Ammon's horn (tissue), 1 donor: Measurements from ENCODE around the gene SEPTIN1.
"Not testable (repeated sequence)": the region's sequence is repeated elsewhere in the genome, so short reads cannot be mapped to it uniquely, and the experiment has no call there.

Experiments
- DNase-seq: peaks from one replicate; pipeline ENCODE4 v3.0.0-alpha.2; 2016; ENCODE audit warnings: low spot score

The SEPTIN1 gene

DNA sequence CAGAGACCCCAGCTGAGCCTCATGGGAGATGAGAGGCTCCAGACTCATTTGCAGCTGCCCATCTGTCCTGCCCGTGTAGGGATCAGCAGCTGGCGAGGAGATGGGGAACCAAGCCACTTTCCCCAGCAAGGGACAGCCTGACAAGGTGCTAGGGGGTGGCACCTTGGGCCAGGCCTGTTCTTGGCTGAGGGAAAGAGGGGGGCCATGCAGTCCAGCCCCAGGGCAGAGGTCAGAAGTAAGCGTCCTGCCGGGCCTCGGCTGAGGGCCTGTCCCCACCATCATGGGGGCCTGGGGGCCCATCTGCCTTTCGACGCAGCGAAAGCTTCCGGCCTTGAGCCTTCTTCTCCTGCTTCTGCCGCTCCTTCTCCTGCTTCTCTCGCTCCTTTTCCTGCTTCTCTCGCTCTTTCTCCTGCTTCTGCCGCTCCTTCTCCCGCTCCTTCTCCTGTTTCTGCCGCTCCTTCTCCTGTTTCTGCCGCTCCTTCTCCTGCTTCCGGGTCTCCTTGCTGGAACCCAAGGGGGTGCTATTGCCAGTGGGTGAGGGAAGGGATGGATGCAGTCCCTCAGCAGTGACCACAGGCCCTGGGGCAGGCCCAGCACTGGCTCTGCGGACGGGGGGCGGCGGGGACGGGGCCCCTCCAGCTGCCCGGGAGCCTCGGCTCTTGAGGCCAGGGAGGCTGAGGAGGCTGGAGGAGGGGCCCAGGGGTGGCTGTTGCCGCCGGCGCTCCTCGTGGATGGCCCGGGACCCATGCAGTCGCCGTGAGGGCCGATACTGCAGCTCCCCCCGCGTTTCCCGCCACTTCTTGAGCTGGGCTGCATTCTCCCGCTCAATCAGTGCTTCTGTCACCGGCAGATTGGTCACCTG is 24.4 kb downstream of the SEPTIN1 start:
- no peak for DNase-seq

DNA sequence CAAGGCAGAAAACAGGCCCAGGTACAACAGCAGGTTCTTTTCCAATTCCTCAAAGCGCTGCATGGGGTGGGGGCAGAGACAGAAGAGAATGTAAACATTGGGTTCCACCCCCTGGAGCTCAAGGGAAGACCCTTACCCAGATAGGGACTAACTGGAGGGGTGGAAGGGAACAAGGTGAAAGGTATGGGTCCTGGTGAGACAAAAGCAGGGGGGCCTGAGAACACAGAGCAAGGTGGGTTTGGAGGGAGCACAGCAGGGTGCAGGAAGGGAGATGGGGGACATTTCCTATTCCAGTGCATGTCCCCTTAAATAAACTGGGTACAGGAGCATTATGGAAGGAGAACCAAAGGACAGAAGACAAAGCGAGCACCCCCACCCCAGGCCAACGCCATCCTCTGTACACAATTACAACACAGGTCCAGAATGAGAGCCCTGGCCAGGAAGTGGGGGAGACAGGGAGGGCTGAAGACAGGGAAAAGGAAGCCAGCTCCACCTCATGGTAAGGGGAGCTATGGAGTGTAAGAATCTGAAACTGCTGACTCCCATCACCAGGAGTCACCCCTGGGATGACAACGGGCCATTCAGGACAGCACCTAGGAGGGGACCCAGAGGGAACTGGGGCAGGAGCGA is 25.2 kb downstream of the SEPTIN1 start:
- no peak for DNase-seq

DNA sequence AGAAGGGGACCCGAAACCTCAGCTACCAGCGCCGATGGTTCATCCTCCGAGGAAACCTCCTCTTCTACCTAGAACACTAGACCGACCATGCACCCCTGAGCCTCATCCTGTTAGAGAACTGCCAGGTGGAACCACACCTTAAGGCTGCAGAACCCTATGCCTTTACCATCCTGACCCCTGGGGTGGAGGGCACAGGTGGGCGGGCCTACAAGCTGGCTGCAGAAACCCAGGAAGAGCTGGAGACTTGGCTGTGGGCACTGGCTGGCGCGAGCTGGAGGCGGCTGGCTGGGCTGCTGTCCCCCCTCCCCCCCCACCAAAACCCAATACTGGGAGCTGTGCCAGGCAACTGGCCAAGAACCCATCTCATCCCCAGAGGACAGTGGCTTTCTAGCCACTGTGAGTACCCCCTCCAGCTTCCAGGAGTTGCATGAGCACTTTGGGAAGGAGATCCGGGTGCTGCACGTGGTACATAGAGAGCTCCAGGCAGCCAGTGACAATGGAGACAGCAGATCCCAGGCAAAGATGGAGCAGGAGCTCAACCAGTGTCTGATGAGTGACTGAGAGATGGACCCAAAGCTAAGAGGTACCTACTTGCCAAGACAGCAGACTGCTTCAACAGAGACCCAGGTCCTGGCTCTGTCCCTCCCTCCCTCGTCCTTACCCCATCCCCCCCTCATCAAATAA is 25.8 kb downstream of the SEPTIN1 start:
- peak; percentile 50 for DNase-seq

DNA sequence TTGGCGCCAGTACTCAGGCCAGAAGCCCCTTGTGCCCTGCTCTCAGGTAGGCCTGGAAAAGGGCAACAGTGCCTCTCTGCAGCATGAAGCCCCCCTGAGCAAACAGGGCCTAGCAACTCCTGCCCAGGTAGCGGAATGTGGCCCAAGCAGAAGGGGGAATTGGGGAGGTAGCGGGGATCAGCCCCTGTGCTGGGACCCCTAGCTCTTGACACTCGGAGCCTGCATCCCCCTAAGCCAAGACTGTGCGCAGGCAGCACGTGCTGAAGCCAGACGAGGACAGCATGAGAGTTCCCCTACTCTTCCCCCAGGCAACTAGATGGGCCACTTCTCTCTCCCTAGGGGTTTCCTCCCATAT is 26.4 kb downstream of the SEPTIN1 start:
- DNase-seq, result no peak

DNA sequence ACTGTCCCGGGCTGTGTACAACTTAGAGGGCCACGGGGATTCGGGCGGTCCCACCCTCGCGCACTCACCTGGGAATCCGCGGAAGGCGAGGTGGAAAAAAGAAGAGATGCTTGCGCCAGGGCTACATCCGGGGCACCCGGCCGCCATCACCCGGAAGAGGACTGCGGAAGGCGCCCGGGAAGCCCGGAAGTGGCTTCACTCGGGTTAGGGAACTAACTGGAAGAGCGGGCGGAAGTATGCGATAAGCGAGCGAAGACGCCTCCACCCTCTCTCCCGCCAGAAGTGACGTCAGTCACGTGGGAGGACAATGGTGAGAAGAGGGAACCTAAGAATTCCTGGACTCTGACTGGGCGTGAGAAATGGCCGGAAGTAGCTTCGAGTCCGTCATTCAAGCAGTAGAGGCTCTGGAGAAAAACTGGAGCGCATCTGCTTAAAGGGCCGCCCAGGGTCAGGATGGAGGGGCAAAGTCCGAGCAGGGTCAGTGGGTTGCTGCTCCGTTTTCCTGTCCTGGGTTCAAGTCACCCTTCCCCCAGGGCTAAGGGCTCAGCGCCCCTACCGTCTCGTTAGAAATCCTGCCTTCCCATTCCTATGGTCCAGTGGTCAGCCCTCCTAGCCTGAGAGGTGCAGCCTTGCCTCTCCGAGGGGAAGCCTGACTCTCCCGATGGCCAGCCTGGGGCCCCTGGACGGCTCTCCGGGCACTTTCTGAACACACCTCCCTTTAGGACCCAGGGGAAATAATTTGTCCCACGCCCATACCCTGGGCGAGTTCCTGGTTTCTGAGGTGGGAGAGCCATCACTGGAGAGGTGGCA is 27.0 kb downstream of the SEPTIN1 start, which contains the start of gene CD2BP2:
CD2BP2 (minus strand) TSS at position 165 of the 810 bp plus-strand sequence. CDS start 627 bp downstream, outside the sequence.
- peak; percentile 99 for DNase-seq

DNA sequence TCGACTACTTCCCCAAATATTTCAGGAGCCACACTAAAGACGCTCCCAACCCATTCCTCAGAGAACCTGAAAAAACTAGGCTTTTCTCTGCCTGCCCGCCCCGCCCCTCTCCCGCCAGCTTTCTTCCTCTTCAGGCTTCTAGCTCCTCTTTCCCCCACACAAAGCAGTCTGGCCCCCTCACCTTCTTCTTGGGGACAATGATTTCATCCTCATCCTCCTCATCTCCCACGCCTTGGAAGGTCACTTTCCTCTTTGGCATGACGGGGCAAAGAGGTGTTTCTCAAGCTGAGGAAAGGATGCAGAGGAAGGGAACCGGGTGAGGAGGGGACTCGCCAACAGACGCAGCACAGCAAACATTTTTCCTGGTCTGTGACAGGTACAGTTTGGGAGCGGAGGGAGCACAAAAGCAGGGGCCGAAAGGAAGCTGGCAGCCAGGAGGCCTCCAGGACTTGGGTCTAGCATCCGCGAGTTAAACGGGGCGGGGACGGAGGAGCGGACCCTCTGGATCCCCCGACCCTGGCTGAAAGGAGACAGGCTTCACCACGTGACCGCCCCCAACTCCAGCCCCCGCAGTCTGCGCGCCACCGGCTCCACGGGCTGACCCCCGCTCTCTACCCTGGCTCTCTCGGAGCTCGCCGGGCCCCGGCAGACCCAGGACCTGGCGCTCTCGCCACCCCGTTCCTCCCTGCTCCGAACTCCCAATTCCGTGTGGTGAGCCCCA is 27.8 kb downstream of the SEPTIN1 start:
- DNase-seq, result peak; percentile 25

DNA sequence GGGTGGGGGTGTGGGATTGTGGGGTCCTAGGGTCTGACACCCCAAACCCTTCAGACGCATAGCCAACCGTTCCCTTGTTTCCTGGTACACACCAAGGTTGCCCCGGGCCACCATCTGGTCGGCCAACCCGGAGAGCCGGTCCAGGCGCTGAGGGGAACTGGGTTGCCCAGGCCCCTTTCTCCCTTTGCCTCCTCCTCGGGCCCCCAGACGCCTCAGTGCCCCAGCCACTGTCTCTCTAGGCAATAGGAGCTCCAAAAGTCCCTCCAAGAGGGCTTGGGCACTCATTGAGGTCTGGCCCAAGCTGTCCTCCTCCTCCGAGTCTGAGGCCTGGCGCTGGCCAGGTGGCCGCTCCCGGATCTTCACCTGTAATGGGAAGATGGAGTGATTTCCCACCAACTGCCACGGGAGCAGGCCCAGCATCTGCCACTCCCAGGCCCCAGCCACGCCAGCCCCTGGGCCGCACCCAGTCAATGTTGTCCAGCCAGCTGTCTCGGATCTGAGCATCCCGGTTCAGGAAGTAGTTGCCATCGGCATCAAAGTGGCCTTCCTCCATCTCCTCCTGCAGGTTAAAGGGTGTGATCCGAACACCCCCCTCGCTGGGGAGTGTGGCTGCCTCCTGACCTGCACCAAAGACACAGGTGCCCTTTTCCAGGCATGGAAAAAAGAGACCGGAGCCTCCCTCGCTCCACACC is 28.8 kb downstream of the SEPTIN1 start:
- no peak for DNase-seq

DNA sequence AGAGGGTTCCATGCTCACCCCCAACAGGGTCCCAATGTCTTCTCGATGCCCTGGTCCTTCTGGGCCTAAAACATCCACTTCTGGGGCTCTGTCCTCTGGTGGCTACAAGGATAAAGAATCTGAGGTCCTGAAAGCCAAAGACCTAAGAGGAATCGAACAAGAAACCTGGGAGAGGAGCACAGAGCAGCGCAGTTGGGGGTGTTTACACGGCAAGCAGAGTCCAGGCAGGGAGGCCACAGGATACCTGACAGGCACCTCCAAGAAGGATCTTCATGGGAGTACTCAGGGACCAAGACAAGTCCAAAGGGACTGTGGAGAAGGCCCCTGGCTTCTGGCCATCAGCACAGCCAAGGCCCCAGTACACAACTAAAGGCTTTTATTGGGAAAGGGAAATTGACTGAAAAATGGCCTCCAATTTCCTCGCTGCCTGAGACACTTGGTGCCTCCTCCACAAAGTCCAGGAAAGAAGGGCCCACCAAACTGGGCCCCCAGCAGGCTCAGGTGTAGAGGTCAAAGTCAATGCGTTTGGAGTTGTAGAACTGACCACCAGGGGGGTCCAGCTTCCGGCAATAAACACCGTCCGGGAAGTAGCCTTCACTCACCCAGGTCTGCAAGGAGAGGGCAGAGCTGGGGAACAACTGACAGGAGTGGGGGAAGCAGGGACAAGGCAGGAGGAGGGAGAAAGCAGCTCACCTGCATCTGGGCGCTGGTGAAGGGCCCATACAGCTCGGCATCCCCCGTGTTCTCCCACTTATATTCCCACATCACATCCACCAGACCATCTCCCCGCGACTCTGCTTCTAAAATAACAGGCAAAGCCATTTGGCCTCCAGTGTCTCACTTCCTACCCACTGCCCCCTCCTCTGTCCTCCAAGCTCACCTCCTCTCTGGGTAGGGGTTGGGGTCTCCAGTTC is 29.6 kb downstream of the SEPTIN1 start:
- DNase-seq, result no peak

DNA sequence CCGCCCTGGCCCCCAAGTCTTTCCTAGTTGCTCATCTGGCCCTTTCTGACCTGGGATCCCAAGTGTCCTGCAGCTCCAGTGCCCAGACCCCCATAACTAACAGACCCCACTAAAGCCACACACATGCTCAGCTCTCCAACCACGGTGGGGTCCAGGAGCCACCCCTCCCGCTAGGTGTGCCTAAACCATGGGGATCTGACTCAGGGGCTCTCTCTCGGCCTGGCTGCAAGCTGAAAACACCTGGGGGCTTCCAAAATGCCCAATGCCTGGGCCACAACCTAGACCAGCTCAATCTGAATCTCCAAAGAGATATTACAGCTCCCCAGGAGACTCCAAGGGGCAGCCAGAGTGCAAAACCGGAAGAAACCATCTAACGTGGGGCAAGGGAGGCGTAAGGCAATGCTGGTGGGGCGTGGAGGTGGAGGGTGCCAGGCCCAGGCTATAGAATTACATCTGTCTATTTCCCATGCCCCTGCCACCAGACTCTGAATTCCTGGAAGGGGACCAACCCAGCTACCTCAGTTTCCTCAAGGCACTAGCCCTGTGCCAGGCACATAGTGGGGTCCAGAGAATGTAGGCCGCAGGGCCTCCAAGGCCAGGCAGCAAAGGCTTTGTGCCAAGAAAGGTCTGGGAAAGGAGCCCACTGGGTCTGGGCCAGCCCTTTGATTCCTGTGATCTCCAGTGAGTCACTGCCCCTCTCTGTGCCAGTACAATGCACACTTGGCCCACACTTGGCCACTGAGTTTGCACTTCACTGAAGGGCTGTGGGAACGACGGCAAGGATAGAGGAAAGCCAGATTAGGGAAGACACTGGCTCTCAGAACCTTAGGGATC is 30.6 kb downstream of the SEPTIN1 start:
- peak; percentile 84 for DNase-seq

DNA sequence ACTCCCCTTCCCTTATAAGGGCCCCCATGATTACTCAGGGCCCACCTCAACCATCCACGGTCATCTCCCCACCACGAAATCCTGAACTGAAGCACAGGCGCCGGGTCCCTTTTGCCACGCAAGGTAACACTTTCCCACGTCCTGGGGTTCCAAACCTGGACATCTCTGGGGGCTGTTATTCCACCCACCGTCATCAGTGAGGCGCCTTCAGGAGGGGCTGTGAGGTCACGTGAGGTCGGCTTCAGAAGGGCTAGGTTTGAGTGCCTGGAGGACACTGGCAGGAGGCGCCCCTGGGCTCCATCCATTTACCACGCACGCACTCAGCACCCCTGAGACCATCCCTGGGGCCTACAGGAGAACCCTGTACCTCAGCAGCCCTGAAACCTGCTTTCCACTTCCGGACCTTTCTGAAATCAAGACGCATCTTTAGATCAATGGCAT is 31.3 kb downstream of the SEPTIN1 start:
- no peak for DNase-seq

DNA sequence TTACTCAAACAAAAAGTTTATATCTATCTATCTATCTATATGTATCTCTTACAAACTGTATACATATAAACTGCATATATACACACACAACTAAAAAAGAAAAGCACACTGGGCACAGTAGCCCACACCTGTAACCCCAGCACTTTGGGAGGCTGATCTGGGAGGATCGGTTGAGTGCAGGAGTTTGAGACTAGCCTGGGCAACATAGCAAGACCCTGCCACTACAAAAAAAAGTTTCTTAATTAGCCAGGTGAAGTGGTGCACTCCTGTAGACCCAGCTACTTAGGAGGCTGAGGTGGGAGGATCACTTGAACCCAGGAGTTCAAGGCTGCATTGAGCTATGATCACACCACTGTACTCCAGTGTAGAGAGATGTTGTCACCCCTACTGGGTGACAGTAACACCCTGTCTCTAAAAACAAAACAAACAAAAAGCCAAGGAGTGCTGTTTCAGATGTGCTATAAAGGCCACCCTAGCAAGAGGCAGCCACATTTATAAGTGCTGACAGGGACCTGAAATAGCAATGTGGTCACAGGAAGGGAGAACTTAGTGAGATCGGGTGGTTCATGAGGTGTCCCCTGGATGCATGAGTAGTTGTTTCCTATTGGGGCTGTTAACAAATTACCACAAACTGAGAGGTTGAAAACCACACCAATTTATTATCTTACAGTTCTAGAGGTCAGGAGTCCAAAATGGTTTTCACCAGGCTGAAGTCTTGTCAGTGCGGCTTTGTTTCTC is 32.1 kb downstream of the SEPTIN1 start:
- no peak for DNase-seq

DNA sequence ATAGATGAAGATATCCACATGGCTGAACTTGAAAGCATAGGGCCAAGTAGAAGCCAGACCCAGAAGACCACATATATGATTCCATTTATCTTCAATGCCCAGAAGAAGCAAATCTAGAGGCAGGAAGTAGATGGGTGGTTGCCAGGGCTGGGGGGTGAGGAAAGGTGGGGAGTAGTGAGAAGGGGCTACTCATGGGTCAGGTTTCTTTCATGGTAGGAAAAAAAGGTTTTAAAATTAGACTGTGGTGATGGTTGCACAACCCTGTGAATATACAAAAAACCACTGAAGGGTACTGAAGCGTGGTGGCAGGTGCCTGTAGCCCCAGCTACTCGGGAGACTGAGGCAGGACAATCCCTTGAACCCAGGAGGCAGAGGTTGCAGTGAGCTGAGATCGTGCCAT is 32.7 kb downstream of the SEPTIN1 start:
- no peak for DNase-seq

DNA sequence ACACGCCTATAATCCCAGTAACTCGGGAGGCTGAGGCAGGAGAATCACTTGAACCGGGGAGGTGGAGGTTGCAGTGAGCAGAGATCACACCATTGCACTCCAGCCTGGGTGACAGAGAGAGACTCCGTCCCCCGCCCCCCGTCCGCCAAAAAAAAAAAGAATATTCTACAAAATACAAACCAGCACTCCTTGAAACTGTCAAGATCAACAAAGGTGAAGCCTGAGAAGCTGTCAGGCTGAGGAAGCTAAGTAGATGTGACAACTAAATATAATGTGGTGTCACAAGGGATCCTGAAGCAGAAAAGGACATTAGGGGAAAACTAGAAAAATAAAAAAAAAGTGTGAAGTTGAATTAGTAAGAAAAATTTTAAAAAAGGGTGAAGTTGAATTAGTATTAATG is 33.4 kb downstream of the SEPTIN1 start:
- no peak for DNase-seq

DNA sequence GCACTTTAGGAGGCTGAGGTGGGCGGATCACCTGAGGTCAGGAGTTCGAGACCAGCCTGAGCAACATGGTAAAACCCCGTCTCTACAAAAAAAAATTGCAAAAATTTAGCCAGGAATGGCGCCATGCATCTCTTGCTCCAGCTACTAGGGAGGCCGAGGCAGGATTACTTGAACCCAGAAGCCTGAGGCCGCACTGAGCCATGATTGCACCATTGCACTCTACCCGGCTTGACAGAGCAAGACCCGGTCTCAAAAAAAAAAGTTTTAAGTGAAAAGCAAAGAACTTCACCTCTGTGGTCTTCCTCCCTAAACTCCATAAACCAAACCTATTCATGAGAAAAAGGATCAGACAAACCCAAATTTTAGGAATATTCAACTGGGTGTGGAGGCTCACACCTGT is 34.2 kb downstream of the SEPTIN1 start:
- DNase-seq, result no peak

DNA sequence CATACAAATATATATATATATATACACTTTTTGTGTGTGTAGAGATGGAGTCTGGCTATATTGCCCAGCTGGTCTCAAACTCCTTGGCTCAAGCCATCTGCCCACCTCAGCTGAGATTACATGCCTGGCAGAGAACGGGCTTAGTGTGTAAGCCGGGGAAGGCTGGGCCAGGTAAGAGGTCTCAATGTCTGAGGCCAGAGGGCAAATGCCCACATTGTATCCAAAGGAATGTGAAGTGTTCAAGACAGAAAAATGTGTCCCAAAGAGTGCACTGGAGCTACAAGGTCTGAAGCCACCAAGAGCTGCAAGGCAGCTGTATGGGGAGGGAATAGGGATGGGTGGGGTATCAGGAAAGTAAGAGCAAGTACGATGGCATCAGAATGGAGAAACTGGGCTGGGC is 36.1 kb downstream of the SEPTIN1 start:
- DNase-seq, result no peak

DNA sequence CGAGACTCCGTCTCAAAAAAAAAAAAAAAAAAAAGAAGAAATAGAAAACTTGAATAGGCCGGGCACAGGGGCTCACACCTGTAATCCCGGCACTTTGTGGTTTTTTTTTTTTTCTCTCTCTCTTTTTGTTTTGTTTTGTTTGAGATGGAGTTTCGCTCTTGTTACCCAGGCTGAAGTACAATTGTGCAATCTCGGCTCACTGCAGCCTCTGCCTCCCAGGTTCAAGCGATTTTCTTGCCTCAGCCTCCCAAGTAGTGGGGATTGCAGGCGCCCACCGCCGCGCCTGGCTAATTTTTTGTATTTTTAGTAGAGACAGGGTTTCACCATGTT is 38.9 kb downstream of the SEPTIN1 start:
- not testable (repeated sequence) for DNase-seq

DNA sequence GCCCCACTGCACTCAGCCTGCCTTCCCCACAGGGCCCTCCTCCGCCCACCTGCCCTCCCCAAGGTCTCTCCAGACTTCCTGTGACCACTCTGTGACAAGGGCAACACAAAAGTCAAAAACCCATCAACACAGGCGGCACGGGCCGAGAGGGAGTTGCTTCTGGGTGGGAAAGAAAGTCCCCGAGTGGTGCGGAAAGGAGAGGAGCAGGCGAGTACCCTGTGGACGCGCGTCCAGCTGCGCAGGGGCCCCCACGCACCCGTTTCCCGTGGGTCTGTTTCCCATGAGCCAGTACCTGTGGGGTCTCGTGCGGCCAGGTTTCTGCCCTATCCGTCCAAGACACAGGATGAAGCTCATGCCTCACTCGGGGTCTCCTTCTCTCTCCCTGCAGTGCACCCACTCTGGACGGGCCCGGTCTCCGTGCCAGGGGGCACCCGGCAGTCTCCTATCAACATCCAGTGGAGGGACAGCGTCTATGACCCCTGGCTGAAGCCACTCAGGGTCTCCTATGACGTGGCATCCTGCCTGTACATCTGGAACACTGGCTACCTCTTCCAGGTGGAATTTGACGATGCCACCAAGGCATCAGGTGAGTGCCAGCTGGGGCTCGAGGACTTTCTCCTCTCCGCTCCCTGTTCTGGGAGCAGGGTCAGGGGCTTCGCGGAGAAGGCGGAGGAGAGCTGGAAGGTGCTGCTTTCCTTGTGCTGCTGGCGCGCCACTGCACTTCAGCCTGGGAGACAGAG is 39.4 kb downstream of the SEPTIN1 start:
- DNase-seq, result no peak
